GF-D8 (cell line): Measurements from ENCODE around the gene SRGAP2B.
"Not testable (repeated sequence)": the region's sequence is repeated elsewhere in the genome, so short reads cannot be mapped to it uniquely, and the experiment has no call there.

Source experiments
- DNase-seq: peaks from one replicate; lab custom pipeline; 2025; lab: John Stamatoyannopoulos, UW

Gene SRGAP2B

DNA sequence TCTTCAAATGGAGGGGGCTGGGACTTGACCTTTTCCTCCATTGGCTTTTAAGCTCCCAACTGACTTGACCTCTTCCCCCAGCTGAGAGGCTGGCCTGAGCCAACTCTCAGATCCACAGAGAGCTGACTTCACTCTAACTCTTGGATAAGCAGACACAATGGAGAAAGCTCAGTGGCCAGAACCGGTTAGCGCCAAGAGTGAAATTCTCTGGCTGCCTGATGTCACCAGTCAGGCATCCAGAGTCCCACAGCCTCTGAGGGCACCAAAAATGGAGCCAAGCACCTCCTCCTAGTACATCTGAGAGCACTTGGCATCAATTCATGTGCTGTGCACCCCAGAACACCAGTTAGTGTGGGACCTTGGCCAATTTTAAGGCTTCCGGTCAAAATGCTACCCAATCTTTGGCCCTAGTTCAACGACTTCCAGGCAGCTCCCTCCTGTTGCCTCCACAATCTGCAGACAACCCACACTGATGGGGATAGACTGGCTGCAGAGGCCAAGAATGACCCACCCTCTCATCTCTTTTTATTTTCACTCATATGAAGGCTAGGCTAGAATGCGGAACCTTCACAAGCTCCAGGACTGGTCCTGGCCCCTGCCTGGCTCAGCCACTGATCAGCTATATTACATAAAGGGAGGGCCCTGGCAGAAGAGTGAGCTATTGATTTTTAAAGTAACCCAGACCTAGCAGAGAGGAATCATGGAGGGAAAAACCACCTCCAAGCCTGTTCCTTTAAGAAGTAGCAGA is 200.5 kb downstream of the SRGAP2B start:
- not testable (repeated sequence) for DNase-seq

DNA sequence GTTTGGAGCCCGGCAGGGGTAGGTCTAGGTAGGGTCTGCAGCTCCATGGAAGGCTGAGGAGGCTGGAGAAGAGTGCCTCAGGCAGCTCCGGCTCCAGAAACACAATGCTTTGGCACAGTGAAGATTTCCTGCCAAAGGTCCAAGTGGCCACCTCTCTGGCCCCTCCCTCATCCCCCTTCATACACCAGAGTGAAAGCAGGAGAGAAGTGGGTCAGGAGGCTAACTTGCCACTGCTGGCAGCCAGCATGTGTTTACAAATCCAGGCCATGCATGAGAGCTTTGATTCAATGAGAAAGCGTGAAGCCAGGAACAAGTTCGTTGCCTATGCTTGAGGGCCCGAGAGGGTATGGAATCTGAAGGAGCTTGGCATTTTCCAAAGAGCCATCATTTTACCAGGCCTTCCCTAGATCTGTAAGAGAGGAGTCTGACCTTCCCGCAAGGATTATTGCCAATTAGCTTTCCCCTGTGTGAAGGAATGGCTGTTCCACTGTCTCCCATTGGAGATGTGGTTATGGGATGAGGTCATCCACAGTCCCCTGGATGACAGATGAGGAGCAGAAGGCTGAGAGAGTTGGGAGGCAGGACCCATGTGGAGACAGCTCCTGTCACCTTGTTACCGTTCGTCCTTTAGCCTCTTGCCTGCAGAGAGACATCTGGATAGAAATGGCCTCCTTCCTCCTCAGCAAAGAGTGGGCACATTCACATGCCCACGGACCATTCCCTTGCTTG is 201.3 kb downstream of the SRGAP2B start:
- not testable (repeated sequence) for DNase-seq

DNA sequence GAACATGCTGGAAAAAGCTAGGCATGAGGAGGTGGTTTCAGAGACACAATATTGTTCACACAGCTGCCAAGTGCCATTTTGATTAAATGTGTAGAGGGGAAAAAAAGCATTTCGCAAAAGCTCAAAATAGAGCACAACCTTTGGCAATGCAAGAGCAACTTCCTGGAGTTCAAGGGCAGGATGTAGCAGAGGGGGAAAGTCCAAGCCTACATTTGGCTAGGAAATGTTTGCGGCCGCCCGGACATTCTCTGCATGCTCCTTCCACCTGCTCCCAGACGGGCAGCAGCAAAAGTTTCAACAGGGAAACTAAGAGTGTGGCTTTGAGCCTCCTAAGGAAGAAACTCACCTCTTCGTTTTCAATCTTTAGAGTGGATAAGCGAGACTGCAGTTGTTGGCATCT is 202.1 kb downstream of the SRGAP2B start:
- not testable (repeated sequence) for DNase-seq

DNA sequence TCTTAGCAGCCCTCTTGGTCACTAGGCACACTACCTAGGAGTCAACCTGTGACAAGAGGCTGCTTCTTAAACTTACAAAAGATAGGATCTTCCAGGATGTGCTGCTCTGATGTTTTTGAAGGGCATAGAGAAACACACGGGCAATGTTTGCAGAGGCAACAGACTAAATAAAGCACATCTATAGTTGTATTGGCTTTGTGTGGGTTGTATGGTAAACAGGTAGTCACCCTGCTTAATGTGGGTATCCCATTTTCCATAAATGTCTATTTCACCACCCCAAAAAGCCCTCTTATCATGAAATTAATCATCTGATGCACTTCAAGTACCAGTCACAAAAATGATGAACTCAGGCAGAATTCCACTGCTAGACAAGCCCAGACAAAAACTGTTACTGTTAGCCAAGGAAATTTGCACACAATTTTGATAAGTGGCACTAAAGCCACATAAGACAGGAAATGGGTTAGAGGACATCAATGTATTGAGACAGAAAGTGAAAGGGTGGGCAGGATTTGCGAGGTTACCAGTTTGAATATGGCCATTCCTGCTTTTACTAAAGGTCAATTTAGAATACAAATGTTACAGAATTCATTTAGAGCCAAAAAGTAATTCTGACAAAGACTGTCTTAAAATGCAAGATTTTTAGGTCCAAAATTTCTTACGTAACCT is 205.5 kb downstream of the SRGAP2B start:
- DNase-seq, result not testable (repeated sequence)

DNA sequence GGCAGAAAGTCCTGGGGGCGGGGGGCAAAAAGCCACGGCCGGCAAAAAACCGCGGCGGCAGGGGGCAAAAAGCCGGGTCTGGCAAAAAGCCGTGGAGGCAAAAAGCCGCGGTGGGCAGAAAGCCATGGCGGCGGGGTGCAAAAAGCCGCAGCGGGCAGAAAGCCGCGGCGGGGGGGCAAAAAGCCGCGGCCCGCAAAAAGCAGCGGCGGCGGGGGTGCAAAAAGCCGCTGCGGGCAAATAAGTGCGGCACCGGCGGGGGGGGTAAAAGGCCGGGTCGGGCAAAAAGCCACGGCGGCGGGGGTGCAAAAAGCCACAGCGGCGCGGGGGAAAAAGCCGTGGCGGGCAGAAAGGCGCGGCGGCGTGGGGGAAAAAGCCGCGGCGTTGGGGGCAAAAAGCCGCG is 212.1 kb downstream of the SRGAP2B start:
- not testable (repeated sequence) for DNase-seq

DNA sequence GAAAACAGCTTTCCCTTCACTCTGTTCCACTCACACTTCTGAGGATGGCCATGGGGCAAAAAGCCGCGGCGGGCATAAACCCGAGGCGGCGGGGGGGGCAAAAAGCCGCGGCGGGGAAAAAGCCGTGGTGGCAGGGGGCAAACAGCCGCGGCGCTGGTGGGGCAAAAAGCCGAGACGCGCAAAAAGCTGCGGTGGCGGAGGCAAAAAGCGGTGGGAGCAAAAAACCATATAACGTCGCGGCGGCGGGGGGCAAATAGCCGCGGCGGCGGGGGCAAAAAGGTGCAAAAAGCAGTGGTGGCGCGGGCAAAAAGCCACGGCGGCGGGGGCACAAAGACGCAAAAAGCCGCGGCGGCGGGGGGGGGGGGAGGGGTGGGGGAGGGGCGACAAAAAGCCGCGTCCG is 212.8 kb downstream of the SRGAP2B start:
- not testable (repeated sequence) for DNase-seq

DNA sequence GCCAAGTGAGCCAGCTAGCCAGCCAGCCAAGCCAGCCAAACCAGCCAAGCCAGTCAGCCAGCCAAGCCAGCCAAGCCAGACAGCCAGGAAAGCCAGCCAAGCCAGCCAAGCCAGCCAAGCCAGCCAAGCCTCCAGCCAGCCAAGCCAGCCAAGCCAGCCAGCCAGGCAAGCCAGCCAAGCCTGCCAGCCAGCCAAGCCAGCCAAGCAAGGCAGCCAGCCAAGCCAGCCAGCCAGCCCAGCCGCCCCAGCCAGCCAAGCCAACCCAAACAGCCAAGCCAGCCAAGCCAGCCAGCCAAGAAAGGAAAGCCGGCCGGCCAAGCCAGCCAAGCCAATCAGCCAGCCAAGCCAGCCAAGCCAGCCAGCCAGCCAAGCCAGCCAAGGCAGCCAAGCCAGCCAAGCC is 236.5 kb downstream of the SRGAP2B start:
- DNase-seq, result not testable (repeated sequence)
